ENCODE results near the gene EXOC3L4. TPM values are rescaled to one million over a fixed set of nuclear protein-coding genes. Genes with fewer than 3 reads are reported as not detected.

Gene EXOC3L4
- total and polyA plus RNA-seq, 2 experiments from 2014 or later: not detected

DNA sequence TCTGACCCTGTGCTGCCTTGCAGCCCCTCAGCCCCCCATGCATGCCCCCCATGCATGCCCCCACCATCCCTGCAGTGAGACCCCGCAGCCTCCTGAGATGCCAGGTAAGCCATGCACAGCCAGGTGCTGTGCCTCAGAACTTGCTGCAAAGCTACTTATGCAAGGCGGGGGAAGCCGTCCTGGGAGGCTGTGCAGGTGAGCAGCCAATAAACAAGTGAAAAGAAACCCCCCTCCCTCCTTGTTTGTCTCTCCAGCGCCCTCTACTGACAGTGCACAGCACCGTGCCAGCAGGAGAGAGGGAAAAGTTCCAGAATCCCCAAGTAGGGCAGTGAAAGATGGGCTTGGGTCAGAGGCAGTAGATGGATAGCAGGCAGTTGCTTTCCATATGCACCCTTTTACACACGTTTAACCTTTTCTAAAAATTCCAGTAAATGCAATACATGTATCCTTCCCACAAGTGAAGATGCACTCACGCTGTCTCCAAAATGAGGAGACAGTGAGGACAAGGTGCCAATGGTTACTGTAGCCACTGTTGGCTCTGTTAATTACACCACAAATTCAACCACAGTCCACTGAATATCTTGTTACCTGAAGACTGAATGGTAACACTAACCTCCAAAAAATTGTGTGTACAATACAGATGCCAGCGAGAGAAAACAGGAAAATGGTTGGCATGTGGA, 46.7 kb downstream of the EXOC3L4 start:
- Histone ChIP-seq H3K4me3 (no peak overlapping the region), H3K27me3 (replicated peaks; ENCODE audit: insufficient read depth) (no peaks in the 10 kb centered on the region), H3K4me1 (ENCODE audit: insufficient read depth) (peaks cover 24% of the 10 kb centered on the region), H2AFZ (no peak overlapping the region), H3K9ac (no peak overlapping the region), H3K9me3 (ENCODE audit: low read depth) (no peaks in the 10 kb centered on the region), H3K79me2 (ENCODE audit: insufficient read depth) (no peaks in the 10 kb centered on the region), H4K20me1 (ENCODE audit: insufficient read depth) (no peaks in the 10 kb centered on the region), H3K4me2 (ENCODE audit: unreplicated experiment) (no peak overlapping the region), H3F3A (ENCODE audit: insufficient read depth) (peaks cover 3% of the 10 kb centered on the region; the same call in 1 of the 2 replicates), H3K9me2 (ENCODE audit: insufficient read depth) (no peaks in the 10 kb centered on the region), H3K36me3 (ENCODE audit: low read depth) (no peaks in the 10 kb centered on the region), H3K27ac (no peak overlapping the region)
- TF ChIP-seq EZH2 (IDR thresholded peaks at IDR 0.05; ENCODE audit: insufficient read depth, poor library complexity, severe bottlenecking): no peak
- no peak for TF ChIP-seq EZH2phosphoT487 (IDR thresholded peaks at IDR 0.05; ENCODE audit: insufficient read depth, low read depth)
- 39 to 45% methylated on average over 8 of the region's 8 CpGs for WGBS, 2 experiments (ENCODE audit: low coverage in 1 of 2, low lambda C conversion rate in 2 of 2, missing lambda C conversion rate in 2 of 2)
- in situ Hi-C loops (cut with MboI): no loop called here
- peak; percentile 60 for DNase-seq

- in situ Hi-C loops (cut with MboI): no loop called here
- Histone ChIP-seq H3K4me3 (no peak overlapping the region), H3K79me2 (ENCODE audit: insufficient read depth) (no peaks in the 10 kb centered on the region), H3K27me3 (replicated peaks; ENCODE audit: insufficient read depth) (no peaks in the 10 kb centered on the region), H3K4me2 (ENCODE audit: unreplicated experiment) (no peak overlapping the region), H3K36me3 (ENCODE audit: low read depth) (no peaks in the 10 kb centered on the region), H3K9me3 (ENCODE audit: low read depth) (no peaks in the 10 kb centered on the region), H2AFZ (no peak overlapping the region), H4K20me1 (ENCODE audit: insufficient read depth) (no peaks in the 10 kb centered on the region), H3K9ac (no peak overlapping the region), H3K9me2 (ENCODE audit: insufficient read depth) (no peaks in the 10 kb centered on the region), H3K27ac (no peak overlapping the region), H3K4me1 (ENCODE audit: insufficient read depth) (peaks cover 19% of the 10 kb centered on the region), H3F3A (ENCODE audit: insufficient read depth) (peaks cover 3% of the 10 kb centered on the region; the same call in 1 of the 2 replicates)
- TF ChIP-seq EZH2phosphoT487 (IDR thresholded peaks at IDR 0.05; ENCODE audit: insufficient read depth, low read depth) (no peak), EZH2 (IDR thresholded peaks at IDR 0.05; ENCODE audit: insufficient read depth, poor library complexity, severe bottlenecking) (no peak)
- WGBS, 2 experiments (ENCODE audit: low coverage in 1 of 2, low lambda C conversion rate in 2 of 2, missing lambda C conversion rate in 2 of 2): 95 to 96% methylated on average over 4 of the region's 4 CpGs
- no peak for DNase-seq
Measured at GRCh38 chr14:103142026-103142425, 47.5 kb downstream of the EXOC3L4 start.

DNA sequence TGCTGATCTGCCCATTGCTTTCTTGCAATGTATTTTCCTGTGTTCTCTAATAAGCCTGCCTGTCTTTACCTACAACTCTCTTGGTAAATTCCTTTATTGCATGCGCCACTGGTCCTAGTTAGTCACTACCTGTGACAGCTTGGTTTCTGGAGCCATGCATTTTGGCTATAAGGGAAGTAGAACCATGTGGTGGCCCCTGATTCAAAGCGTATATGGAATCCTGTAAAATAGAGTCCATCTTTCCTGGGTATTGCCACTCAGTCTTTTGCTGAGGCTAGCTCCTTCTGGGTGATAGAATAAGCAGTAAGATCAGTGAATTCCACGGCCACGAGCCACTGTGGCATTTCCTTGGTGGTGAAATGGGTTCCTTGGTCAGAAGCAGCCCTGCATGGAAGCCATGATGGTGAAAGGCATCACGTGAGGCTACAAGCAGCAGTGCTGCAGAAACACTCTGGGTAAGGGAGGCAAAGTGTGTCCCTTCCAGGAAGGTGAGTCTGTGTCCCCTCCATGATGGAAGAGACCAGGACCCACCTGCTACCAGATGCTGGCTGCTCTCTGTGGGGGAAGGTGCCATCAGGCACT, 48.3 kb downstream of the EXOC3L4 start:
- TF ChIP-seq EZH2phosphoT487 (IDR thresholded peaks at IDR 0.05; ENCODE audit: insufficient read depth, low read depth): no peak
- TF ChIP-seq EZH2 (IDR thresholded peaks at IDR 0.05; ENCODE audit: insufficient read depth, poor library complexity, severe bottlenecking): no peak
- H3K79me2 ChIP-seq (ENCODE audit: insufficient read depth): no peaks in the 10 kb centered on the region
- no peaks in the 10 kb centered on the region for H3K36me3 ChIP-seq (ENCODE audit: low read depth)
- no peaks in the 10 kb centered on the region for H4K20me1 ChIP-seq (ENCODE audit: insufficient read depth)
- no peak overlapping the region for H3K4me2 ChIP-seq (ENCODE audit: unreplicated experiment)
- H3K27ac ChIP-seq: no peak overlapping the region
- H3K9me2 ChIP-seq (ENCODE audit: insufficient read depth): no peaks in the 10 kb centered on the region
- H2AFZ ChIP-seq: no peak overlapping the region
- in situ Hi-C loops (cut with MboI): no loop called here
- H3K9me3 ChIP-seq (ENCODE audit: low read depth): no peaks in the 10 kb centered on the region
- peaks cover 15% of the 10 kb centered on the region for H3K4me1 ChIP-seq (ENCODE audit: insufficient read depth)
- no peak for DNase-seq
- H3K27me3 ChIP-seq (replicated peaks; ENCODE audit: insufficient read depth): no peaks in the 10 kb centered on the region
- H3K9ac ChIP-seq: no peak overlapping the region
- H3K4me3 ChIP-seq: no peak overlapping the region
- peaks cover 3% of the 10 kb centered on the region; the same call in 1 of the 2 replicates for H3F3A ChIP-seq (ENCODE audit: insufficient read depth)
- 70% methylated on average over 5 of the region's 5 CpGs for WGBS, 2 experiments (ENCODE audit: low coverage in 1 of 2, low lambda C conversion rate in 2 of 2, missing lambda C conversion rate in 2 of 2)

GRCh38 chr14:103143506-103143905, 49.0 kb downstream of the EXOC3L4 start:
- 19 to 23% methylated on average over 6 of the region's 6 CpGs for WGBS, 2 experiments (ENCODE audit: low coverage in 1 of 2, low lambda C conversion rate in 2 of 2, missing lambda C conversion rate in 2 of 2)
- H3F3A ChIP-seq (ENCODE audit: insufficient read depth): peaks cover 3% of the 10 kb centered on the region; the same call in 1 of the 2 replicates
- H3K27me3 ChIP-seq (replicated peaks; ENCODE audit: insufficient read depth): no peaks in the 10 kb centered on the region
- H3K9me3 ChIP-seq (ENCODE audit: low read depth): no peaks in the 10 kb centered on the region
- H2AFZ ChIP-seq: no peak overlapping the region
- H3K79me2 ChIP-seq (ENCODE audit: insufficient read depth): no peaks in the 10 kb centered on the region
- in situ Hi-C loops (cut with MboI): no loop called here
- H4K20me1 ChIP-seq (ENCODE audit: insufficient read depth): no peaks in the 10 kb centered on the region
- H3K27ac ChIP-seq: peak overlapping the region; percentile 75
- H3K9ac ChIP-seq: no peak overlapping the region
- H3K4me1 ChIP-seq (ENCODE audit: insufficient read depth): peaks cover 15% of the 10 kb centered on the region
- DNase-seq: peak; percentile 82
- peak overlapping the region; percentile 9 for H3K4me2 ChIP-seq (ENCODE audit: unreplicated experiment)
- H3K4me3 ChIP-seq: no peak overlapping the region
- TF ChIP-seq EZH2 (IDR thresholded peaks at IDR 0.05; ENCODE audit: insufficient read depth, poor library complexity, severe bottlenecking) (no peak), EZH2phosphoT487 (IDR thresholded peaks at IDR 0.05; ENCODE audit: insufficient read depth, low read depth) (no peak)
- H3K36me3 ChIP-seq (ENCODE audit: low read depth): no peaks in the 10 kb centered on the region
- no peaks in the 10 kb centered on the region for H3K9me2 ChIP-seq (ENCODE audit: insufficient read depth)

Measured in GM23248 (cell line).